GM21723 (cell line): Measurements from ENCODE around the gene TMEM184B.

Experiments used
- ATAC-seq: cut with Tn5 transposase; IDR thresholded peaks from one replicate; pipeline ENCODE4 v1.9.1; 2021; ENCODE audit warnings: mild to moderate bottlenecking, moderate library complexity; ENCODE audit not compliant: unreplicated experiment

Gene TMEM184B

GRCh38 chr22:38228873-38229740, 43.7 kb downstream of the TMEM184B start:
- ATAC-seq = no peak

GRCh38 chr22:38228326-38228872, 44.4 kb downstream of the TMEM184B start:
- no peak for ATAC-seq

- ATAC-seq = no peak
Observed at GRCh38 chr22:38226853-38227649, 45.8 kb downstream of the TMEM184B start.

- ATAC-seq = no peak
Observed at GRCh38 chr22:38223289-38223960, 49.4 kb downstream of the TMEM184B start.

GRCh38 chr22:38222797-38223119, 50.1 kb downstream of the TMEM184B start:
- no peak for ATAC-seq

GRCh38 chr22:38221908-38222796, 50.7 kb downstream of the TMEM184B start:
- no peak for ATAC-seq

GRCh38 chr22:38221407-38221806, 51.4 kb downstream of the TMEM184B start:
- no peak for ATAC-seq

- ATAC-seq = no peak
Observed at GRCh38 chr22:38220653-38221386, 52.0 kb downstream of the TMEM184B start.

- ATAC-seq = no peak
Observed at GRCh38 chr22:38220163-38220562, 52.6 kb downstream of the TMEM184B start.

- no peak for ATAC-seq
Observed at GRCh38 chr22:38219632-38220031, 53.2 kb downstream of the TMEM184B start.

- ATAC-seq = no peak
Observed at GRCh38 chr22:38218661-38219622, 53.9 kb downstream of the TMEM184B start.

GRCh38 chr22:38215156-38216038, 57.4 kb downstream of the TMEM184B start:
- ATAC-seq = no peak

- ATAC-seq = no peak
Observed at GRCh38 chr22:38214302-38215056, 58.3 kb downstream of the TMEM184B start.

GRCh38 chr22:38213990-38214301, 58.9 kb downstream of the TMEM184B start:
- ATAC-seq = no peak

GRCh38 chr22:38213319-38213989, 59.4 kb downstream of the TMEM184B start:
- no peak for ATAC-seq

GRCh38 chr22:38212442-38212841, 60.4 kb downstream of the TMEM184B start:
- ATAC-seq = no peak
